ENCODE results near the gene C9orf153. TPM values are rescaled to one million over a fixed set of nuclear protein-coding genes. Genes with fewer than 3 reads are reported as not detected.

C9orf153 gene
- total and polyA plus RNA-seq, 2 donors (not counting 1 experiment from before 2014, with no cell fraction given), result 0.67 TPM; not detected in 1

GRCh38 chr9:86185872-86186271, 73.6 kb downstream of the C9orf153 start:
- no peaks in the 10 kb centered on the region for H3K79me2 ChIP-seq (ENCODE audit: control insufficient read depth, insufficient read depth, low read length)
- no peak overlapping the region for H2AFZ ChIP-seq (ENCODE audit: insufficient read depth, low read depth, low read length, poor library complexity, severe bottlenecking)
- DNase-seq (no peak), ATAC-seq (ENCODE audit: low read depth) (no peak)
- intact Hi-C loops (cut with micrococcal nuclease), result no loop called here
- H3K27ac ChIP-seq (ENCODE audit: low read length in 2 of 2), result no peak overlapping the region
- WGBS (ENCODE audit: insufficient coverage), result 89% methylated on average over 6 of the region's 7 CpGs
- no peaks in the 10 kb centered on the region for H3K4me1 ChIP-seq (ENCODE audit: control insufficient read depth in 2 of 2, insufficient read depth in 2 of 2, low read length in 2 of 2)
- no peaks in the 10 kb centered on the region for H3K36me3 ChIP-seq (replicated peaks in 1 of 2; ENCODE audit: control extremely low read depth in 1 of 2, control insufficient read depth in 1 of 2, extremely low read depth in 1 of 2, insufficient read depth in 2 of 2, low read length in 1 of 2)
- ChIA-PET POLR2A (no interaction called here), CTCF (interaction anchor here (1.2 kb wide), 1 partner anchor 16 kb away, joined by 5 read pairs; no protein-coding TSS in a partner anchor)
- no peak overlapping the region for H3K4me3 ChIP-seq (ENCODE audit: control extremely low read depth in 1 of 5, extremely low read depth in 1 of 5, insufficient read depth in 1 of 5, low read depth in 2 of 5, low read length in 4 of 5)
- H3K27me3 ChIP-seq (replicated peaks in 1 of 4; ENCODE audit: control extremely low read depth in 1 of 4, control insufficient read depth in 3 of 4, insufficient read depth in 4 of 4, low read length in 3 of 4), result peaks cover 0 to 4% (median 0%) of the 10 kb centered on the region in 4 experiments
- no peak overlapping the region for H3K4me3 Mint-ChIP-seq
- no peaks in the 10 kb centered on the region for H3K9me3 ChIP-seq (ENCODE audit: control extremely low read depth in 1 of 3, control insufficient read depth in 2 of 3, insufficient read depth in 1 of 3, low read length in 2 of 3)
- no peaks in the 10 kb centered on the region for H4K20me1 ChIP-seq (ENCODE audit: control insufficient read depth, insufficient read depth, low read length, poor library complexity, severe bottlenecking)
- no peak for TF ChIP-seq EZH2 (IDR thresholded peaks at IDR 0.05; ENCODE audit: borderline replicate concordance, insufficient read depth, low read depth, low read length, poor library complexity, severe bottlenecking)
- TF ChIP-seq CTCF (IDR thresholded peaks at IDR 0.05), result no peak
- H3K9ac ChIP-seq (ENCODE audit: low read length), result no peak overlapping the region
- H3K4me1 Mint-ChIP-seq, result no peaks in the 10 kb centered on the region
- H3K27ac Mint-ChIP-seq, result no peak overlapping the region
- peaks cover 14% of the 10 kb centered on the region for H3K27me3 Mint-ChIP-seq
- peaks cover 7% of the 10 kb centered on the region for H3K9me3 Mint-ChIP-seq (ENCODE audit: insufficient read depth)
- H3K4me2 ChIP-seq (replicated peaks; ENCODE audit: low read depth, low read length, poor library complexity, severe bottlenecking), result no peak overlapping the region

- H3K27ac ChIP-seq (ENCODE audit: low read length in 2 of 2), result no peak overlapping the region
- Mint-ChIP-seq H3K4me1 (no peaks in the 10 kb centered on the region), H3K4me3 (no peak overlapping the region), H3K9me3 (ENCODE audit: insufficient read depth) (peaks cover 4% of the 10 kb centered on the region), H3K27ac (no peak overlapping the region), H3K27me3 (peaks cover 11% of the 10 kb centered on the region)
- CTCF ChIA-PET, result no interaction called here
- H3K4me1 ChIP-seq (ENCODE audit: control insufficient read depth in 2 of 2, insufficient read depth in 2 of 2, low read length in 2 of 2), result no peaks in the 10 kb centered on the region
- no peaks in the 10 kb centered on the region for H3K9me3 ChIP-seq (ENCODE audit: control extremely low read depth in 1 of 3, control insufficient read depth in 2 of 3, insufficient read depth in 1 of 3, low read length in 2 of 3)
- ATAC-seq (ENCODE audit: low read depth), result no peak
- WGBS (ENCODE audit: insufficient coverage), result 97% methylated on average over 4 of the region's 4 CpGs
- no peaks in the 10 kb centered on the region for H3K79me2 ChIP-seq (ENCODE audit: control insufficient read depth, insufficient read depth, low read length)
- POLR2A ChIA-PET, result no interaction called here
- intact Hi-C loops (cut with micrococcal nuclease), result no loop called here
- H3K36me3 ChIP-seq (replicated peaks in 1 of 2; ENCODE audit: control extremely low read depth in 1 of 2, control insufficient read depth in 1 of 2, extremely low read depth in 1 of 2, insufficient read depth in 2 of 2, low read length in 1 of 2), result no peaks in the 10 kb centered on the region
- H4K20me1 ChIP-seq (ENCODE audit: control insufficient read depth, insufficient read depth, low read length, poor library complexity, severe bottlenecking), result no peaks in the 10 kb centered on the region
- TF ChIP-seq CTCF (IDR thresholded peaks at IDR 0.05) (no peak), EZH2 (IDR thresholded peaks at IDR 0.05; ENCODE audit: borderline replicate concordance, insufficient read depth, low read depth, low read length, poor library complexity, severe bottlenecking) (no peak)
- H3K27me3 ChIP-seq (replicated peaks in 1 of 4; ENCODE audit: control extremely low read depth in 1 of 4, control insufficient read depth in 3 of 4, insufficient read depth in 4 of 4, low read length in 3 of 4), result peaks cover 0 to 4% (median 0%) of the 10 kb centered on the region in 4 experiments
- H3K4me2 ChIP-seq (replicated peaks; ENCODE audit: low read depth, low read length, poor library complexity, severe bottlenecking), result no peak overlapping the region
- H3K4me3 ChIP-seq (ENCODE audit: control extremely low read depth in 1 of 5, extremely low read depth in 1 of 5, insufficient read depth in 1 of 5, low read depth in 2 of 5, low read length in 4 of 5), result no peak overlapping the region
- DNase-seq, result no peak
- H2AFZ ChIP-seq (ENCODE audit: insufficient read depth, low read depth, low read length, poor library complexity, severe bottlenecking), result no peak overlapping the region
- no peak overlapping the region for H3K9ac ChIP-seq (ENCODE audit: low read length)
Observed at GRCh38 chr9:86184138-86184524, 75.3 kb downstream of the C9orf153 start.
